Measurements from ENCODE around the gene GSTA2. TPM values are rescaled to one million over a fixed set of nuclear protein-coding genes. Genes with fewer than 3 reads are reported as not detected.
A peak's percentile ranks its signal among the peaks of the same experiment; 100 is the strongest.

The GSTA2 gene
- total and polyA plus RNA-seq, 10 of the 15 experiments (the other 5 are each of a cell fraction or from before 2014, with no cell fraction given): not detected

- no peak for TF ChIP-seq CUX1 (IDR thresholded peaks at IDR 0.05; ENCODE audit: insufficient replicate concordance, low read depth, low read length)
- TF ChIP-seq CEBPB (IDR thresholded peaks at IDR 0.05; ENCODE audit: borderline replicate concordance in 1 of 2, low read depth in 2 of 2, low read length in 2 of 2): no peak
- TF ChIP-seq ESRRA (IDR thresholded peaks at IDR 0.05; ENCODE audit: low read length): no peak
- TF ChIP-seq MEF2B (IDR thresholded peaks at IDR 0.05; ENCODE audit: partially characterized antibody, poor library complexity, severe bottlenecking): no peak
- TF ChIP-seq LARP7 (IDR thresholded peaks at IDR 0.05): no peak
Measured at GRCh38 chr6:52733172-52733571, 30.1 kb downstream of the GSTA2 start (continued).

- Histone ChIP-seq H3K27me3 (replicated peaks in 1 of 2; ENCODE audit: control insufficient read depth in 2 of 2, insufficient read depth in 2 of 2, low read length in 1 of 2) (no peaks in the 10 kb centered on the region), H3K9ac (ENCODE audit: control insufficient read depth, insufficient read depth, low read length) (no peak overlapping the region), H3K79me2 (ENCODE audit: control insufficient read depth, insufficient read depth, low read length) (no peaks in the 10 kb centered on the region), H3K36me3 (ENCODE audit: control insufficient read depth in 2 of 2, insufficient read depth in 2 of 2, low read length in 1 of 2) (no peaks in the 10 kb centered on the region), H2AFZ (ENCODE audit: control insufficient read depth, low read depth, low read length) (no peak overlapping the region), H3K4me3 (no peak overlapping the region), H3K4me1 (ENCODE audit: control insufficient read depth, insufficient read depth, low read length) (no peaks in the 10 kb centered on the region), H3K27ac (ENCODE audit: control insufficient read depth, insufficient read depth) (no peak overlapping the region), H4K20me1 (ENCODE audit: control insufficient read depth, insufficient read depth) (no peaks in the 10 kb centered on the region), H3K9me3 (replicated peaks; ENCODE audit: control insufficient read depth, insufficient read depth, low read length) (no peaks in the 10 kb centered on the region), H3K4me2 (ENCODE audit: control insufficient read depth, insufficient read depth) (no peak overlapping the region)
- ChIA-PET SMC1A (ENCODE audit: uncharacterized antibody, unreplicated experiment) (no interaction called here), POLR2A (interaction anchor here (0.5 to 0.6 kb wide), 2 partner anchors 121 to 324 kb away, joined by 3 to 6 read pairs; no protein-coding TSS in a partner anchor), CTCF (no interaction called here), RAD21 (ENCODE audit: unreplicated experiment) (interaction anchor here (0.6 kb wide), 1 partner anchor 275 kb away, joined by 3 read pairs; no protein-coding TSS in a partner anchor)
- in situ Hi-C loops (cut with MboI) (no loop called here), intact Hi-C loops (cut with micrococcal nuclease; ENCODE audit: unreplicated experiment) (no loop called here)
- no peak for FAIRE-seq
- TF ChIP-seq ETV6 (conservative IDR thresholded peaks at IDR 0.05 in 1 of 2, IDR thresholded peaks at IDR 0.05 in 1 of 2; ENCODE audit: borderline replicate concordance in 1 of 2, low read depth in 1 of 2): no peak
- TF ChIP-seq PKNOX1 (IDR thresholded peaks at IDR 0.05): 0 out of 2 replicates have a peak, but pooled peaks have one; percentile 20
- TF ChIP-seq BMI1 (IDR thresholded peaks at IDR 0.05; ENCODE audit: borderline replicate concordance): no peak
- DNase-seq (ENCODE audit: low read depth, low spot score): no peak
- no peak for ATAC-seq
- WGBS (ENCODE audit: insufficient coverage, insufficient replicate concordance, low lambda C conversion rate, missing lambda C conversion rate): 19% methylated on average over 6 of the region's 6 CpGs
- no TSS peak for BruUV-seq (replicated peaks)
Measured at GRCh38 chr6:52731719-52732118, 31.6 kb downstream of the GSTA2 start.
